ENCODE results near the gene SCAPER. TPM values are rescaled to one million over a fixed set of nuclear protein-coding genes. Genes with fewer than 3 reads are reported as not detected.

The SCAPER gene
- total and polyA plus RNA-seq, 4 donors, result 3.3 to 18.0 (median 9.9) TPM

DNA sequence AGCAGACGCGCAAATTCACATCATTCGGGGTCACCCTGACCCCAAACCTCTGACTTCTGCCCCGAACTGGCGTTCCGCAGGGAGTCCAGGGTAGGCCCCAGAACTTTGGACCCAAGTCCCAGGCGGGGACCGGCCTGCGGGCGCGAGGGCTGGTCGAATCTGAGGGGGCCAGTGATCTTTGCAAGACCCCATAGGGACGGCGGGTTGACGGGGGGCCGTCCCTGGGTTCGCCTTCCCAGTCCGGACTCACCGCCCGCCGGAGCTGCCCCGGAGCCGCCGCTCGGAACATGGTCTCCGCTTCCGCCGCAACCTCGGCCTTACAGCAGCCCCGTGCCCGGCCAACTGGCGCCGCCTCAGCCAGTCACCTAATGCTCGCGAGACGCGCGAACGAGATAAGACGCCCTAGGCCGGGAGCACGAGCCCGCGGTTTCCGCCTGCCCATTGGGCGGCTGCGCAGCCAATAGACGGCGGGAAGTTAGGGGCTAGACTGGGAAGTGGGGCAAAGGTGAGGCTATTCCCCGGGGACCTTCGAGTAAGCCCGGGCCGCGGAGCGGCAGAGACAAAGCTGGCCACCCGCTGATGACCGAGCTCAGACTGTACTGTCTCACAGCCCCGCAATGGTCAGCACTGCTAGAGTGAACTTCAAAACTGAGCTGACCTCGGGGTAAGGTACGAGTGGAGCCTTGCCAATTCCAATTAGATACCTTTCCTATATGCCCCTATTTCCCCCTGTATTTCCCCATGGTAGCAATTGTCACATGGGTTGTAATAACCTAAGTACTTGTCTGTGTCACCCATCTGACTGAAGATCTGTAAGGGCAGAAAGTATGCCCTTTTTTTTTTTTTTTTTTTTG lies 593.8 kb downstream of the SCAPER start, which contains the start of gene ETFA:
ETFA (minus strand) TSS at position 370 of the 854 bp plus-strand sequence; CDS start at position 289, 81 bp downstream.
- Histone ChIP-seq H3K9ac (ENCODE audit: low read depth in 1 of 2, low read length in 2 of 2) (peak within 1 kb of the TSS; percentile 87 to 96), H3K27me3 (ENCODE audit: control insufficient read depth in 4 of 4, insufficient read depth in 4 of 4, low read length in 3 of 4) (no peaks in the 10 kb centered on the region), H3K36me3 (ENCODE audit: control insufficient read depth in 4 of 4, insufficient read depth in 3 of 4, low read depth in 1 of 4, low read length in 3 of 4) (peaks cover 0 to 3% (median 0%) of the 10 kb centered on the region in 4 donors), H3K27ac (ENCODE audit: low read depth in 1 of 2, low read length in 2 of 2) (peak within 1 kb of the TSS; percentile 96), H3K9me3 (ENCODE audit: control insufficient read depth in 4 of 4, low read length in 3 of 4) (no peaks in the 10 kb centered on the region), H3K4me1 (ENCODE audit: control insufficient read depth in 4 of 4, insufficient read depth in 4 of 4, low read length in 3 of 4) (peaks cover 14 to 47% (median 24%) of the 10 kb centered on the region in 4 donors), H3K4me3 (ENCODE audit: low read depth in 1 of 3, low read length in 3 of 3) (peak within 1 kb of the TSS; percentile 90 to 94 (median 94))
- DNase-seq (ENCODE audit: low spot score), result peak; percentile 92
- under 1% methylated on average over 60 of the region's 60 CpGs for WGBS
- TF ChIP-seq HNF4A (conservative IDR thresholded peaks at IDR 0.05), result peak; percentile 96
- TF ChIP-seq, protein P1, sequence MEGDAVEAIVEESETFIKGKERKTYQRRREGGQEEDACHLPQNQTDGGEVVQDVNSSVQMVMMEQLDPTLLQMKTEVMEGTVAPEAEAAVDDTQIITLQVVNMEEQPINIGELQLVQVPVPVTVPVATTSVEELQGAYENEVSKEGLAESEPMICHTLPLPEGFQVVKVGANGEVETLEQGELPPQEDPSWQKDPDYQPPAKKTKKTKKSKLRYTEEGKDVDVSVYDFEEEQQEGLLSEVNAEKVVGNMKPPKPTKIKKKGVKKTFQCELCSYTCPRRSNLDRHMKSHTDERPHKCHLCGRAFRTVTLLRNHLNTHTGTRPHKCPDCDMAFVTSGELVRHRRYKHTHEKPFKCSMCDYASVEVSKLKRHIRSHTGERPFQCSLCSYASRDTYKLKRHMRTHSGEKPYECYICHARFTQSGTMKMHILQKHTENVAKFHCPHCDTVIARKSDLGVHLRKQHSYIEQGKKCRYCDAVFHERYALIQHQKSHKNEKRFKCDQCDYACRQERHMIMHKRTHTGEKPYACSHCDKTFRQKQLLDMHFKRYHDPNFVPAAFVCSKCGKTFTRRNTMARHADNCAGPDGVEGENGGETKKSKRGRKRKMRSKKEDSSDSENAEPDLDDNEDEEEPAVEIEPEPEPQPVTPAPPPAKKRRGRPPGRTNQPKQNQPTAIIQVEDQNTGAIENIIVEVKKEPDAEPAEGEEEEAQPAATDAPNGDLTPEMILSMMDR (IDR thresholded peaks at IDR 0.05; ENCODE audit: low read depth, low read length, missing input control), result no peak
- TF ChIP-seq, protein P2, sequence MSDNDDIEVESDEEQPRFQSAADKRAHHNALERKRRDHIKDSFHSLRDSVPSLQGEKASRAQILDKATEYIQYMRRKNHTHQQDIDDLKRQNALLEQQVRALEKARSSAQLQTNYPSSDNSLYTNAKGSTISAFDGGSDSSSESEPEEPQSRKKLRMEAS (IDR thresholded peaks at IDR 0.05), result peak; percentile 85
- TF ChIP-seq TAF1 (conservative IDR thresholded peaks at IDR 0.05), result peak; percentile 85
- TF ChIP-seq, protein P3, sequence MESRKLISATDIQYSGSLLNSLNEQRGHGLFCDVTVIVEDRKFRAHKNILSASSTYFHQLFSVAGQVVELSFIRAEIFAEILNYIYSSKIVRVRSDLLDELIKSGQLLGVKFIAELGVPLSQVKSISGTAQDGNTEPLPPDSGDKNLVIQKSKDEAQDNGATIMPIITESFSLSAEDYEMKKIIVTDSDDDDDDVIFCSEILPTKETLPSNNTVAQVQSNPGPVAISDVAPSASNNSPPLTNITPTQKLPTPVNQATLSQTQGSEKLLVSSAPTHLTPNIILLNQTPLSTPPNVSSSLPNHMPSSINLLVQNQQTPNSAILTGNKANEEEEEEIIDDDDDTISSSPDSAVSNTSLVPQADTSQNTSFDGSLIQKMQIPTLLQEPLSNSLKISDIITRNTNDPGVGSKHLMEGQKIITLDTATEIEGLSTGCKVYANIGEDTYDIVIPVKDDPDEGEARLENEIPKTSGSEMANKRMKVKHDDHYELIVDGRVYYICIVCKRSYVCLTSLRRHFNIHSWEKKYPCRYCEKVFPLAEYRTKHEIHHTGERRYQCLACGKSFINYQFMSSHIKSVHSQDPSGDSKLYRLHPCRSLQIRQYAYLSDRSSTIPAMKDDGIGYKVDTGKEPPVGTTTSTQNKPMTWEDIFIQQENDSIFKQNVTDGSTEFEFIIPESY (IDR thresholded peaks at IDR 0.05), result peak; percentile 99
- TF ChIP-seq, protein P4, sequence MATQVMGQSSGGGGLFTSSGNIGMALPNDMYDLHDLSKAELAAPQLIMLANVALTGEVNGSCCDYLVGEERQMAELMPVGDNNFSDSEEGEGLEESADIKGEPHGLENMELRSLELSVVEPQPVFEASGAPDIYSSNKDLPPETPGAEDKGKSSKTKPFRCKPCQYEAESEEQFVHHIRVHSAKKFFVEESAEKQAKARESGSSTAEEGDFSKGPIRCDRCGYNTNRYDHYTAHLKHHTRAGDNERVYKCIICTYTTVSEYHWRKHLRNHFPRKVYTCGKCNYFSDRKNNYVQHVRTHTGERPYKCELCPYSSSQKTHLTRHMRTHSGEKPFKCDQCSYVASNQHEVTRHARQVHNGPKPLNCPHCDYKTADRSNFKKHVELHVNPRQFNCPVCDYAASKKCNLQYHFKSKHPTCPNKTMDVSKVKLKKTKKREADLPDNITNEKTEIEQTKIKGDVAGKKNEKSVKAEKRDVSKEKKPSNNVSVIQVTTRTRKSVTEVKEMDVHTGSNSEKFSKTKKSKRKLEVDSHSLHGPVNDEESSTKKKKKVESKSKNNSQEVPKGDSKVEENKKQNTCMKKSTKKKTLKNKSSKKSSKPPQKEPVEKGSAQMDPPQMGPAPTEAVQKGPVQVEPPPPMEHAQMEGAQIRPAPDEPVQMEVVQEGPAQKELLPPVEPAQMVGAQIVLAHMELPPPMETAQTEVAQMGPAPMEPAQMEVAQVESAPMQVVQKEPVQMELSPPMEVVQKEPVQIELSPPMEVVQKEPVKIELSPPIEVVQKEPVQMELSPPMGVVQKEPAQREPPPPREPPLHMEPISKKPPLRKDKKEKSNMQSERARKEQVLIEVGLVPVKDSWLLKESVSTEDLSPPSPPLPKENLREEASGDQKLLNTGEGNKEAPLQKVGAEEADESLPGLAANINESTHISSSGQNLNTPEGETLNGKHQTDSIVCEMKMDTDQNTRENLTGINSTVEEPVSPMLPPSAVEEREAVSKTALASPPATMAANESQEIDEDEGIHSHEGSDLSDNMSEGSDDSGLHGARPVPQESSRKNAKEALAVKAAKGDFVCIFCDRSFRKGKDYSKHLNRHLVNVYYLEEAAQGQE (IDR thresholded peaks at IDR 0.05), result peak; percentile 82
- TF ChIP-seq ATF3 (IDR thresholded peaks at IDR 0.05), result no peak
- peak in 1 of 2 donors; percentile 33 for TF ChIP-seq JUND (IDR thresholded peaks at IDR 0.05)
- TF ChIP-seq HNF4G (IDR thresholded peaks at IDR 0.05), result peak; percentile 85
- peak; percentile 81 for TF ChIP-seq YY1 (IDR thresholded peaks at IDR 0.05)
- peak; percentile 87 to 93 for TF ChIP-seq RXRA (IDR thresholded peaks at IDR 0.05)
- no peak for TF ChIP-seq FOXA1 (IDR thresholded peaks at IDR 0.05)
- peak in 1 of 2 donors; percentile 45 for TF ChIP-seq GABPA (IDR thresholded peaks at IDR 0.05 in 1 of 2, conservative IDR thresholded peaks at IDR 0.05 in 1 of 2)
- no peak for TF ChIP-seq FOXA2 (IDR thresholded peaks at IDR 0.05)
- TF ChIP-seq NR2F2 (IDR thresholded peaks at IDR 0.05), result no peak
- TF ChIP-seq SP1 (IDR thresholded peaks at IDR 0.05), result peak; percentile 96
- TF ChIP-seq EGR1 (IDR thresholded peaks at IDR 0.05; ENCODE audit: low read depth in 2 of 2), result no peak
- TF ChIP-seq RAD21 (IDR thresholded peaks at IDR 0.05), result peak in 1 of 2 donors; percentile 12
